B cell (primary cell): ENCODE data around the gene CDH12. TPM values are rescaled to one million over a fixed set of nuclear protein-coding genes. Genes with fewer than 3 reads are reported as not detected.

Experiments
- ATAC-seq: fragments of 200-7000 bp; cut with Tn5 transposase; one replicate; pipeline ENCODE4 v1.10.0; 2021; ENCODE audit warnings: low read depth, mild to moderate bottlenecking, moderate number of reproducible peaks, moderate library complexity
- CTCF ChIA-PET: fragments of 350-600 bp; sonication (Branson Sonifier 250); formaldehyde crosslinking; loops from one replicate; lab custom pipeline; 2021; ENCODE audit warnings: antibody characterized with exemption, inconsistent platforms; lab: Charles Lee
- POLR2A ChIA-PET: fragments of 350-600 bp; sonication (Branson Sonifier 250); formaldehyde crosslinking; loops from one replicate; lab custom pipeline; 2021; ENCODE audit warnings: antibody characterized with exemption; lab: Charles Lee
- DNase-seq: peaks from one replicate; pipeline ENCODE4 v3.0.0; 2013
- H2AFZ ChIP-seq: 2 replicates; pipeline ENCODE4 v1.6.1; 2012; ENCODE audit warnings: mild to moderate bottlenecking, low read depth, low read length; ENCODE audit not compliant: insufficient read depth, poor library complexity, severe bottlenecking
- H3K27ac ChIP-seq, 2 donors: 1 replicate in 1 of 2; 2 replicates in 1 of 2; pipeline ENCODE4 v1.5.1; 2012 to 2013; ENCODE audit warnings: low read length in 2 of 2, mild to moderate bottlenecking in 2 of 2, moderate library complexity in 1 of 2
- H3K27me3 ChIP-seq, 4 experiments: fragments of 200-600 bp in 1 of 4; sonication (generic) in 1 of 4; replicated peaks in 1 of 4; 1 replicate in 2 of 4; 2 replicates in 2 of 4; pipeline versions ENCODE4 v1.6.1 to v1.7.0; 2013 to 2016; ENCODE audit warnings: low read length in 3 of 4, mild to moderate bottlenecking in 2 of 4, mixed read lengths in 1 of 4, moderate library complexity in 1 of 4; ENCODE audit not compliant: insufficient read depth in 4 of 4, control insufficient read depth in 3 of 4; ENCODE audit errors: control extremely low read depth in 1 of 4
- H3K36me3 ChIP-seq, 2 experiments: replicated peaks in 1 of 2; 1 replicate in 1 of 2; 2 replicates in 1 of 2; pipeline versions ENCODE4 v1.6.1 to v1.7.1; 2013; ENCODE audit warnings: low read length in 1 of 2; ENCODE audit not compliant: insufficient read depth in 2 of 2, control insufficient read depth in 1 of 2; ENCODE audit errors: control extremely low read depth in 1 of 2, extremely low read depth in 1 of 2
- H3K4me1 ChIP-seq, 2 donors: fragments of 200-600 bp in 1 of 2; sonication (generic) in 1 of 2; 1 replicate in 1 of 2; 2 replicates in 1 of 2; pipeline versions ENCODE4 v1.5.1 to v1.6.1; 2013 to 2017; ENCODE audit warnings: low read length in 2 of 2; ENCODE audit not compliant: control insufficient read depth in 2 of 2, insufficient read depth in 2 of 2
- H3K4me2 ChIP-seq: replicated peaks from 2 replicates; pipeline ENCODE3; 2012; ENCODE audit warnings: mild to moderate bottlenecking, low read depth, low read length; ENCODE audit not compliant: poor library complexity, severe bottlenecking
- H3K4me3 ChIP-seq, 5 experiments: fragments of 200-600 bp in 1 of 5; sonication (generic) in 1 of 5; 1 replicate in 3 of 5; 2 replicates in 2 of 5; pipeline versions ENCODE4 v1.5.1 to v1.7.0; 2011 to 2016; ENCODE audit warnings: low read length in 4 of 5, mild to moderate bottlenecking in 4 of 5, low read depth in 2 of 5, control low read depth in 1 of 5, moderate library complexity in 1 of 5; ENCODE audit not compliant: insufficient read depth in 1 of 5; ENCODE audit errors: control extremely low read depth in 1 of 5, extremely low read depth in 1 of 5
- H3K79me2 ChIP-seq: fragments of 200-600 bp; sonication (generic); one replicate; pipeline ENCODE4 v1.6.0; 2016; ENCODE audit warnings: low read length; ENCODE audit not compliant: control insufficient read depth, insufficient read depth
- H3K9ac ChIP-seq: fragments of 200-600 bp; sonication (generic); 2 replicates; pipeline ENCODE4 v1.6.1; 2017; ENCODE audit warnings: mild to moderate bottlenecking, low read length, moderate library complexity
- H3K9me3 ChIP-seq, 3 donors: one replicate each; pipeline versions ENCODE4 v1.6.1 to v1.7.1; 2013; ENCODE audit warnings: low read length in 2 of 3; ENCODE audit not compliant: control insufficient read depth in 2 of 3, insufficient read depth in 1 of 3; ENCODE audit errors: control extremely low read depth in 1 of 3
- H4K20me1 ChIP-seq: 2 replicates; pipeline ENCODE4 v1.6.0; 2012; ENCODE audit warnings: mild to moderate bottlenecking, low read length; ENCODE audit not compliant: insufficient read depth, control insufficient read depth, poor library complexity, severe bottlenecking
- H3K27ac Mint-ChIP-seq: one replicate; pipeline ENCODE4 v1.8.0; 2021; ENCODE audit warnings: mixed read lengths
- H3K27me3 Mint-ChIP-seq: one replicate; pipeline ENCODE4 v1.8.0; 2021; ENCODE audit warnings: mixed read lengths
- H3K4me1 Mint-ChIP-seq: one replicate; pipeline ENCODE4 v1.8.0; 2021; ENCODE audit warnings: mixed read lengths
- H3K4me3 Mint-ChIP-seq: one replicate; pipeline ENCODE4 v1.8.0; 2021; ENCODE audit warnings: mixed read lengths
- H3K9me3 Mint-ChIP-seq: one replicate; pipeline ENCODE4 v1.8.0; 2022; ENCODE audit warnings: mixed read lengths; ENCODE audit not compliant: insufficient read depth
- EZH2 ChIP-seq: IDR thresholded peaks from 2 replicates; pipeline ENCODE4 v1.6.1; 2012; ENCODE audit warnings: borderline replicate concordance, low read depth, mild to moderate bottlenecking, moderate library complexity, low read length; ENCODE audit not compliant: insufficient read depth, poor library complexity, severe bottlenecking
- WGBS: methylation state at CpG from one replicate; pipeline ENCODE4 v1.1.5; 2013; ENCODE audit warnings: missing lambda C conversion rate; ENCODE audit not compliant: insufficient coverage; 5-methylcytosine and 5-hydroxymethylcytosine counted together
- intact Hi-C: fragments of 100-400 bp; cut with micrococcal nuclease; formaldehyde crosslinking; loops from one replicate; pipeline ENCODE4 v1.10.0; 2022
- polyA plus RNA-seq: library from polyadenylated mRNA; depleted of rRNA; stranded (reverse); fragments of >200 nt; gene quantifications from 2 replicates; pipeline ENCODE4 v1.2.3, GENCODE V29; 2012
- total RNA-seq, 2 donors: library from RNA; stranded (reverse); fragments of 120-200 nt in 1 of 2; gene quantifications; 1 replicate in 1 of 2; 2 replicates in 1 of 2; pipeline versions ENCODE4 v1.2.3 to v1.2.4, GENCODE V29; 2013 to 2022
- TF ChIP-seq, protein P1 (sequence below): fragments of 200-600 bp; IDR thresholded peaks from one replicate; pipeline ENCODE4 v1.8.0; 2022; ENCODE audit warnings: antibody characterized with exemption, mild to moderate bottlenecking

Gene CDH12
- total and polyA plus RNA-seq, 2 donors (not counting 1 experiment from before 2014, with no cell fraction given) = not detected

DNA sequence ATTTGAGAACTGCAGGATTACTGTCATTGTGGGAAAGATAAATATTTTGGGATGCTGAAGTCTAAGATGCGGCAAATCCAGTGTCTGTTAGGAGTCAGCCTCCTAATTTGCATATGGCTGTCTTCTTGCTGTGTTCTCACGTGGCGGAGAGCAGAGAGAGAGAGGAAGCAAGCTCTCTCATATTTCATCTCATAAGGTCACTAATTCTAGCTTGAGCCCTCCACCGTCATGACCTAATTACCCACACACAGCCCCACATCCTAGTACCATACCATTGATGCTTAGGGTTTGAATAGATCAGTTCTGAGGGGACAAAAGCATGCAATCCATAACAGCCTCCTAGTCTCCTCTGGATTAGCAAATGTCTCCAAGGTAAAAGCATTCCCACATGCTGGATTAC lies 124.5 kb downstream of the CDH12 start:
- Histone ChIP-seq H3K79me2 (no peaks in the 10 kb centered on the region), H2AFZ (no peak overlapping the region), H3K36me3 (no peaks in the 10 kb centered on the region), H3K27me3 (no peaks in the 10 kb centered on the region), H3K9me3 (no peaks in the 10 kb centered on the region), H3K9ac (no peak overlapping the region), H3K4me3 (no peak overlapping the region), H4K20me1 (no peaks in the 10 kb centered on the region), H3K4me2 (no peak overlapping the region), H3K27ac (no peak overlapping the region), H3K4me1 (no peaks in the 10 kb centered on the region)
- Mint-ChIP-seq H3K4me1 (no peaks in the 10 kb centered on the region), H3K27ac (no peak overlapping the region), H3K4me3 (no peak overlapping the region), H3K27me3 (no peaks in the 10 kb centered on the region), H3K9me3 (peaks cover 3% of the 10 kb centered on the region)
- ChIA-PET POLR2A (no interaction called here), CTCF (no interaction called here)
- ATAC-seq (no peak), DNase-seq (no peak)
- WGBS = 76% methylated on average over 3 of the region's 4 CpGs
- TF ChIP-seq, protein P1, sequence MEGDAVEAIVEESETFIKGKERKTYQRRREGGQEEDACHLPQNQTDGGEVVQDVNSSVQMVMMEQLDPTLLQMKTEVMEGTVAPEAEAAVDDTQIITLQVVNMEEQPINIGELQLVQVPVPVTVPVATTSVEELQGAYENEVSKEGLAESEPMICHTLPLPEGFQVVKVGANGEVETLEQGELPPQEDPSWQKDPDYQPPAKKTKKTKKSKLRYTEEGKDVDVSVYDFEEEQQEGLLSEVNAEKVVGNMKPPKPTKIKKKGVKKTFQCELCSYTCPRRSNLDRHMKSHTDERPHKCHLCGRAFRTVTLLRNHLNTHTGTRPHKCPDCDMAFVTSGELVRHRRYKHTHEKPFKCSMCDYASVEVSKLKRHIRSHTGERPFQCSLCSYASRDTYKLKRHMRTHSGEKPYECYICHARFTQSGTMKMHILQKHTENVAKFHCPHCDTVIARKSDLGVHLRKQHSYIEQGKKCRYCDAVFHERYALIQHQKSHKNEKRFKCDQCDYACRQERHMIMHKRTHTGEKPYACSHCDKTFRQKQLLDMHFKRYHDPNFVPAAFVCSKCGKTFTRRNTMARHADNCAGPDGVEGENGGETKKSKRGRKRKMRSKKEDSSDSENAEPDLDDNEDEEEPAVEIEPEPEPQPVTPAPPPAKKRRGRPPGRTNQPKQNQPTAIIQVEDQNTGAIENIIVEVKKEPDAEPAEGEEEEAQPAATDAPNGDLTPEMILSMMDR = no peak
- TF ChIP-seq EZH2 = no peak
- intact Hi-C loops = no loop called here

DNA sequence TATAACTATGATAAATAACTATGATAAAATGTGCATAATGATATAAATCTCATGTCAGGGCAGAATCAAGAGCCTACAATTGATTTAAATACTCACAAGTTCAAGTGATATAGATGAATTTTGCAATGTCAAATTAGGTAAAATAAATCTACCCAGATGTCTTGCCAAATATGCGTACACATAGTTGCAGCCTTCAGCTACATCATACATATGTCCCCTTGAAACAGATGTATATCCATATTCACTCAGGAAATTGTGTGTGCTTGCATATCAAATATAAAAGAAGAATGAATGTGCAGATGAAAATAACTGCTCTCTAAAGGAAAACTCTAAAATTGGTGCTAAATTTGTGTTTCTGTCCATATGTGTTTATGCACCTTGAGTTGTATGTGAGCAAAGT lies 130.7 kb downstream of the CDH12 start:
- no peak overlapping the region for H3K9ac ChIP-seq
- DNase-seq = no peak

More for the DNA sequence above, 130.7 kb downstream of the CDH12 start:
- H2AFZ ChIP-seq = no peak overlapping the region
- no peaks in the 10 kb centered on the region for H3K4me1 ChIP-seq
- no peak for ATAC-seq
- WGBS = no CpG with 5 or more reads among the region's 1 CpG
- intact Hi-C loops = no loop called here
- H3K27ac Mint-ChIP-seq = no peak overlapping the region
- ChIA-PET POLR2A (no interaction called here), CTCF (no interaction called here)
- H3K4me2 ChIP-seq = no peak overlapping the region
- TF ChIP-seq, protein P1 = no peak
- no peak for TF ChIP-seq EZH2
- H3K27me3 ChIP-seq = no peaks in the 10 kb centered on the region
- peaks cover 8% of the 10 kb centered on the region for H3K9me3 Mint-ChIP-seq
- H3K4me3 Mint-ChIP-seq = no peak overlapping the region
- H3K4me1 Mint-ChIP-seq = no peaks in the 10 kb centered on the region
- H3K9me3 ChIP-seq = peaks cover 0 to 4% (median 0%) of the 10 kb centered on the region in 3 donors
- no peaks in the 10 kb centered on the region for H3K79me2 ChIP-seq
- no peak overlapping the region for H3K4me3 ChIP-seq
- H3K27me3 Mint-ChIP-seq = no peaks in the 10 kb centered on the region
- H3K36me3 ChIP-seq = no peaks in the 10 kb centered on the region
- no peak overlapping the region for H3K27ac ChIP-seq
- no peaks in the 10 kb centered on the region for H4K20me1 ChIP-seq
